Measurements from ENCODE around the gene SLC28A2.
A peak's percentile ranks its signal among the peaks of the same experiment; 100 is the strongest.

Gene SLC28A2

GRCh38 chr15:45274636-45275380 lies 22.8 kb downstream of the SLC28A2 start:
- Histone ChIP-seq H3K4me2 (ENCODE audit: insufficient read depth, low read length) (no peak overlapping the region), H3K9me3 (ENCODE audit: insufficient read depth, low read length, severe bottlenecking) (no peaks in the 10 kb centered on the region), H3K79me2 (ENCODE audit: insufficient read depth, low read length) (no peaks in the 10 kb centered on the region), H3K4me3 (ENCODE audit: low read depth in 1 of 2, low read length in 2 of 2) (no peak overlapping the region), H3K27me3 (ENCODE audit: insufficient read depth, low read length, poor library complexity) (no peaks in the 10 kb centered on the region), H4K20me1 (ENCODE audit: insufficient read depth, low read length) (no peaks in the 10 kb centered on the region), H3K9ac (ENCODE audit: low read depth, low read length) (no peak overlapping the region), H2AFZ (ENCODE audit: low read depth, low read length) (no peak overlapping the region), H3K36me3 (ENCODE audit: insufficient read depth, low read length) (no peaks in the 10 kb centered on the region), H3K4me1 (ENCODE audit: insufficient read depth, low read length) (peaks cover 9% of the 10 kb centered on the region), H3K27ac (ENCODE audit: low read length) (no peak overlapping the region)
- no peak for ATAC-seq (ENCODE audit: insufficient read depth, low read depth)
- DNase-seq: no peak
- TF ChIP-seq EZH2 (IDR thresholded peaks at IDR 0.05; ENCODE audit: borderline replicate concordance, low read depth, low read length, severe bottlenecking) (no peak), CTCF (IDR thresholded peaks at IDR 0.05; ENCODE audit: borderline replicate concordance, extremely low read depth, low read length, poor library complexity, severe bottlenecking) (no peak)

GRCh38 chr15:45276831-45277230 lies 24.8 kb downstream of the SLC28A2 start:
- Histone ChIP-seq H4K20me1 (ENCODE audit: insufficient read depth, low read length) (no peaks in the 10 kb centered on the region), H3K27me3 (ENCODE audit: insufficient read depth, low read length, poor library complexity) (no peaks in the 10 kb centered on the region), H3K27ac (ENCODE audit: low read length) (no peak overlapping the region), H2AFZ (ENCODE audit: low read depth, low read length) (no peak overlapping the region), H3K4me2 (ENCODE audit: insufficient read depth, low read length) (no peak overlapping the region), H3K4me1 (ENCODE audit: insufficient read depth, low read length) (peaks cover 16% of the 10 kb centered on the region), H3K79me2 (ENCODE audit: insufficient read depth, low read length) (no peaks in the 10 kb centered on the region), H3K4me3 (ENCODE audit: low read depth in 1 of 2, low read length in 2 of 2) (no peak overlapping the region), H3K36me3 (ENCODE audit: insufficient read depth, low read length) (no peaks in the 10 kb centered on the region), H3K9me3 (ENCODE audit: insufficient read depth, low read length, severe bottlenecking) (no peaks in the 10 kb centered on the region), H3K9ac (ENCODE audit: low read depth, low read length) (no peak overlapping the region)
- ATAC-seq (ENCODE audit: insufficient read depth, low read depth) (no peak), DNase-seq (no peak)
- no peak for TF ChIP-seq EZH2 (IDR thresholded peaks at IDR 0.05; ENCODE audit: borderline replicate concordance, low read depth, low read length, severe bottlenecking)
- peak; percentile 54 for TF ChIP-seq CTCF (IDR thresholded peaks at IDR 0.05; ENCODE audit: borderline replicate concordance, extremely low read depth, low read length, poor library complexity, severe bottlenecking)

- Histone ChIP-seq H3K9me3 (ENCODE audit: insufficient read depth, low read length, severe bottlenecking) (no peaks in the 10 kb centered on the region), H3K27me3 (ENCODE audit: insufficient read depth, low read length, poor library complexity) (no peaks in the 10 kb centered on the region), H3K79me2 (ENCODE audit: insufficient read depth, low read length) (no peaks in the 10 kb centered on the region), H4K20me1 (ENCODE audit: insufficient read depth, low read length) (no peaks in the 10 kb centered on the region), H3K4me1 (ENCODE audit: insufficient read depth, low read length) (peaks cover 16% of the 10 kb centered on the region), H3K27ac (ENCODE audit: low read length) (peak overlapping the region; percentile 58; the same call in 1 of the 2 replicates), H3K4me2 (ENCODE audit: insufficient read depth, low read length) (peak overlapping the region; percentile 62), H3K4me3 (ENCODE audit: low read depth in 1 of 2, low read length in 2 of 2) (peak overlapping the region; percentile 20 to 66; a peak in 3 of 4 replicates), H2AFZ (ENCODE audit: low read depth, low read length) (peak overlapping the region; percentile 73), H3K36me3 (ENCODE audit: insufficient read depth, low read length) (no peaks in the 10 kb centered on the region), H3K9ac (ENCODE audit: low read depth, low read length) (peak overlapping the region; percentile 46)
- peak; percentile 89 for DNase-seq
- peak; percentile 99 for ATAC-seq (ENCODE audit: insufficient read depth, low read depth)
- TF ChIP-seq EZH2 (IDR thresholded peaks at IDR 0.05; ENCODE audit: borderline replicate concordance, low read depth, low read length, severe bottlenecking) (no peak), CTCF (IDR thresholded peaks at IDR 0.05; ENCODE audit: borderline replicate concordance, extremely low read depth, low read length, poor library complexity, severe bottlenecking) (no peak)
Measured at GRCh38 chr15:45279024-45279698, 27.1 kb downstream of the SLC28A2 start.

Measured in DND-41 (cell line).